Measurements from ENCODE around the gene COPS3.
A peak's percentile ranks its signal among the peaks of the same experiment; 100 is the strongest.

COPS3 gene

GRCh38 chr17:17235212-17236174 is 45.6 kb downstream of the COPS3 start:
- Histone ChIP-seq H3K27me3 (replicated peaks; ENCODE audit: insufficient read depth, low read length) (no peaks in the 10 kb centered on the region), H4K20me1 (ENCODE audit: insufficient read depth, low read length) (no peaks in the 10 kb centered on the region), H3K36me3 (replicated peaks; ENCODE audit: insufficient read depth, low read length) (no peaks in the 10 kb centered on the region; the same call in 1 of the 2 replicates), H3K27ac (ENCODE audit: low read length) (no peak overlapping the region), H3K9me3 (replicated peaks; ENCODE audit: insufficient read depth, low read length) (no peaks in the 10 kb centered on the region), H3F3A (ENCODE audit: insufficient read depth, low read length) (peaks cover 18% of the 10 kb centered on the region), H3K4me3 (ENCODE audit: low read length) (peak overlapping the region; percentile 93), H3K79me2 (ENCODE audit: low read length) (peaks cover 54% of the 10 kb centered on the region), H2AFZ (ENCODE audit: low read length) (no peak overlapping the region), H3K4me1 (ENCODE audit: low read length) (peaks cover 23% of the 10 kb centered on the region), H3K9ac (ENCODE audit: low read length) (peak overlapping the region; percentile 98; the same call in 1 of the 2 replicates), H3K9me2 (replicated peaks; ENCODE audit: insufficient read depth, low read length) (no peaks in the 10 kb centered on the region), H3K4me2 (ENCODE audit: low read depth, low read length) (peak overlapping the region; percentile 95)
- TF ChIP-seq, protein P1, sequence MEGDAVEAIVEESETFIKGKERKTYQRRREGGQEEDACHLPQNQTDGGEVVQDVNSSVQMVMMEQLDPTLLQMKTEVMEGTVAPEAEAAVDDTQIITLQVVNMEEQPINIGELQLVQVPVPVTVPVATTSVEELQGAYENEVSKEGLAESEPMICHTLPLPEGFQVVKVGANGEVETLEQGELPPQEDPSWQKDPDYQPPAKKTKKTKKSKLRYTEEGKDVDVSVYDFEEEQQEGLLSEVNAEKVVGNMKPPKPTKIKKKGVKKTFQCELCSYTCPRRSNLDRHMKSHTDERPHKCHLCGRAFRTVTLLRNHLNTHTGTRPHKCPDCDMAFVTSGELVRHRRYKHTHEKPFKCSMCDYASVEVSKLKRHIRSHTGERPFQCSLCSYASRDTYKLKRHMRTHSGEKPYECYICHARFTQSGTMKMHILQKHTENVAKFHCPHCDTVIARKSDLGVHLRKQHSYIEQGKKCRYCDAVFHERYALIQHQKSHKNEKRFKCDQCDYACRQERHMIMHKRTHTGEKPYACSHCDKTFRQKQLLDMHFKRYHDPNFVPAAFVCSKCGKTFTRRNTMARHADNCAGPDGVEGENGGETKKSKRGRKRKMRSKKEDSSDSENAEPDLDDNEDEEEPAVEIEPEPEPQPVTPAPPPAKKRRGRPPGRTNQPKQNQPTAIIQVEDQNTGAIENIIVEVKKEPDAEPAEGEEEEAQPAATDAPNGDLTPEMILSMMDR (IDR thresholded peaks at IDR 0.05; ENCODE audit: low read length): no peak
- TF ChIP-seq EZH2 (optimal IDR thresholded peaks at IDR 0.05; ENCODE audit: low read depth, low read length) (no peak), EZH2phosphoT487 (IDR thresholded peaks at IDR 0.05; ENCODE audit: low read length) (no peak)
- no peak for DNase-seq

DNA sequence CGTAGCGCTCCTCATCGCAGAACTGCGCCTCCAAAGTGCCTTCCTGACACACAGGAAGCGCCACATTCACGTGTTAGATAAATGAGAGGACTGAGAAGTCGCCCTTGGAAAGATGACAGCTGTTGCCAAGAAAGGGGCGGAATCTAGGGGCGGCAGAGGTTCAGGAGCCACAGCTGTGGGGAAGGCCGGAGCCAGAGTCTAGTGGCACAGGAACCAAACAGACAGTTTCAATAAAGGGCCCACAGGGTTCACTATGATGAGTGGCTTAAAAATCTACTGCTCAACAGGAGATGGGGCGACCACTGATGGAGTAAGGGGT is 48.8 kb downstream of the COPS3 start:
- no peak overlapping the region for H3K9ac ChIP-seq (ENCODE audit: low read length)
- H3K27me3 ChIP-seq (replicated peaks; ENCODE audit: insufficient read depth, low read length): no peaks in the 10 kb centered on the region
- no peak overlapping the region for H3K4me3 ChIP-seq (ENCODE audit: low read length)
- no peak overlapping the region for H2AFZ ChIP-seq (ENCODE audit: low read length)
- H3K4me1 ChIP-seq (ENCODE audit: low read length): peaks cover 6% of the 10 kb centered on the region
- no peaks in the 10 kb centered on the region for H3F3A ChIP-seq (ENCODE audit: insufficient read depth, low read length)
- no peaks in the 10 kb centered on the region for H3K9me2 ChIP-seq (replicated peaks; ENCODE audit: insufficient read depth, low read length)
- DNase-seq: no peak
- no peaks in the 10 kb centered on the region for H3K9me3 ChIP-seq (replicated peaks; ENCODE audit: insufficient read depth, low read length)
- no peaks in the 10 kb centered on the region for H4K20me1 ChIP-seq (ENCODE audit: insufficient read depth, low read length)
- TF ChIP-seq EZH2 (optimal IDR thresholded peaks at IDR 0.05; ENCODE audit: low read depth, low read length) (no peak), EZH2phosphoT487 (IDR thresholded peaks at IDR 0.05; ENCODE audit: low read length) (no peak)
- TF ChIP-seq, protein P1 (IDR thresholded peaks at IDR 0.05; ENCODE audit: low read length): no peak
- no peak overlapping the region for H3K27ac ChIP-seq (ENCODE audit: low read length)
- H3K36me3 ChIP-seq (replicated peaks; ENCODE audit: insufficient read depth, low read length): no peaks in the 10 kb centered on the region; the same call in 1 of the 2 replicates
- H3K79me2 ChIP-seq (ENCODE audit: low read length): peaks cover 72% of the 10 kb centered on the region
- H3K4me2 ChIP-seq (ENCODE audit: low read depth, low read length): no peak overlapping the region

DNA sequence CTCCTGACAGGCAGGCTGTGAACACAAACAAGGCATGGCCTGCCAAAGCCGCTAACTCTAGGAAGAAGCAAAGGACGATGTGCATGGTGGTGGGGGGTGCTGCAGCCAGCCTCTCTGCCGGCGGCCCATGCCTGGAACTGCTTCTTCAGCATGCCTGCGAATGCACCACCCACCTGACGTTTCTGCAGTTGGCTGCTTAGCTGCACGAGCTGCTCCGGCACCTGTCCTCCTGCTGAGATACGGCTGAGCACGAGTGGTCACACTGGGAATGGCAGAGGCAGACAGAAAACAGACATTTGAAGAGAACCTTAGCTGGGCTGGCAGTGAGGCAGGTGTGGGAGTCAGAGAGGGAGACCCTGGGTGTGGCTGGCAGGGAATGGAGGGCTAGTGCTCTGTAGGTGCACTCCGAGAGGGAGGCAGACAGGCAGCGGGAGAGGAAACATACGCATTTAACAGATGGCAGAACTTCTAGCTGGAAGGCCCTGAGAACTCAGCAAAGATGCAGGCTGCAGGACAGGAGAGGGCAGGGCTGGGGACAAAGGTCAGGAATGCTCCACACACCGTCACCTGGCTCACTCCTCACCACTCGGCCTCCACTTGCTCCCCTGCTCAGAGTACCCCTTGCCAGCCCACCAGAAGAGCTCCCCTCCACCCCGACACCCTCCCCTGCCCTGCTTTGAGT is 49.3 kb downstream of the COPS3 start:
- peaks cover 68% of the 10 kb centered on the region for H3K79me2 ChIP-seq (ENCODE audit: low read length)
- no peaks in the 10 kb centered on the region for H4K20me1 ChIP-seq (ENCODE audit: insufficient read depth, low read length)
- DNase-seq: no peak
- no peak for TF ChIP-seq EZH2phosphoT487 (IDR thresholded peaks at IDR 0.05; ENCODE audit: low read length)
- no peak for TF ChIP-seq EZH2 (optimal IDR thresholded peaks at IDR 0.05; ENCODE audit: low read depth, low read length)
- TF ChIP-seq, protein P1 (IDR thresholded peaks at IDR 0.05; ENCODE audit: low read length): no peak
- H3K36me3 ChIP-seq (replicated peaks; ENCODE audit: insufficient read depth, low read length): peaks cover under 1% of the 10 kb centered on the region
- no peak overlapping the region for H2AFZ ChIP-seq (ENCODE audit: low read length)
- no peak overlapping the region for H3K4me2 ChIP-seq (ENCODE audit: low read depth, low read length)
- H3K9me2 ChIP-seq (replicated peaks; ENCODE audit: insufficient read depth, low read length): no peaks in the 10 kb centered on the region
- no peak overlapping the region for H3K4me3 ChIP-seq (ENCODE audit: low read length)
- no peak overlapping the region for H3K9ac ChIP-seq (ENCODE audit: low read length)
- no peaks in the 10 kb centered on the region for H3F3A ChIP-seq (ENCODE audit: insufficient read depth, low read length)
- H3K27ac ChIP-seq (ENCODE audit: low read length): no peak overlapping the region
- peaks cover 6% of the 10 kb centered on the region for H3K4me1 ChIP-seq (ENCODE audit: low read length)
- H3K9me3 ChIP-seq (replicated peaks; ENCODE audit: insufficient read depth, low read length): no peaks in the 10 kb centered on the region
- no peaks in the 10 kb centered on the region for H3K27me3 ChIP-seq (replicated peaks; ENCODE audit: insufficient read depth, low read length)
